CD4-positive, alpha-beta T cell treated with Interleukin-12 subunit alpha and Interleukin-12 subunit beta, for 1 hour (primary cell): ENCODE measurements around the gene TDG.
"Not testable (repeated sequence)": the region's sequence is repeated elsewhere in the genome, so short reads cannot be mapped to it uniquely, and the experiment has no call there.

Experiments
- DNase-seq: peaks from one replicate; pipeline ENCODE4 v3.0.0-alpha.2; 2020

Gene TDG

GRCh38 chr12:104024348-104024747 lies 58.7 kb downstream of the TDG start:
- no peak for DNase-seq

- DNase-seq = no peak
Observed at GRCh38 chr12:104025771-104026170, 60.1 kb downstream of the TDG start.

- DNase-seq = no peak
Observed at GRCh38 chr12:104026841-104027599, 61.3 kb downstream of the TDG start.

GRCh38 chr12:104030596-104030995 lies 64.9 kb downstream of the TDG start:
- not testable (repeated sequence) for DNase-seq

- not testable (repeated sequence) for DNase-seq
Observed at GRCh38 chr12:104036143-104036542, 70.5 kb downstream of the TDG start.
